Heart left ventricle (tissue), 13 donors: ENCODE results near the gene HCK.

ENCODE experiments used
- POLR2A ChIP-seq, 2 donors: fragments of 450-650 bp; IDR thresholded peaks; one replicate each; pipeline ENCODE4 v1.6.1; 2017; ENCODE audit warnings: antibody characterized with exemption in 2 of 2, mild to moderate bottlenecking in 2 of 2, moderate library complexity in 2 of 2
- TF ChIP-seq, protein P1 (sequence below), 12 donors: fragments of 200-600 bp; sonication (generic) in 4 of 12; IDR thresholded peaks; one replicate each; pipeline versions ENCODE4 v1.5.0 to v1.8.0; 2018 to 2022; ENCODE audit warnings: antibody characterized with exemption in 12 of 12, mild to moderate bottlenecking in 5 of 12
- donor health status: ischemic (EF 13 %, LVEDD 7.1; RV severe dilation, severe dysfunction).
- donor health status: DM: no; HTN: yes; CAD: no.
- donor health status: DM: no; HTN: no; CAD: no.
- donor health status: ischemic (EF 25% LVEDD 6.9; RV normal size, moderate dysfunction).
- donor health status: ischemic (EF 25% LVEDD 5.7; RV mildly dilated, moderate dysfunction).
- donor health status: ischemic (EF 35%, LVEDD 5.7; RV mildly dilated, moderate dysfunction).
- donor health status: nonischemic (EF 11% LVEDD 7.7; RV severe dilation, severe dysfunction).
- donor health status: DM: yes; HTN: yes; CAD: no.
- donor health status: PGD.
- donor health status: ischemic (EF 29% LVEDD 5.4; RV normal size, mild dysfunction).
- donor health status: nonischemic (EF 23%, LVEDD 6.1; RV moderate dilation, normal function).

- TF ChIP-seq, protein P1, sequence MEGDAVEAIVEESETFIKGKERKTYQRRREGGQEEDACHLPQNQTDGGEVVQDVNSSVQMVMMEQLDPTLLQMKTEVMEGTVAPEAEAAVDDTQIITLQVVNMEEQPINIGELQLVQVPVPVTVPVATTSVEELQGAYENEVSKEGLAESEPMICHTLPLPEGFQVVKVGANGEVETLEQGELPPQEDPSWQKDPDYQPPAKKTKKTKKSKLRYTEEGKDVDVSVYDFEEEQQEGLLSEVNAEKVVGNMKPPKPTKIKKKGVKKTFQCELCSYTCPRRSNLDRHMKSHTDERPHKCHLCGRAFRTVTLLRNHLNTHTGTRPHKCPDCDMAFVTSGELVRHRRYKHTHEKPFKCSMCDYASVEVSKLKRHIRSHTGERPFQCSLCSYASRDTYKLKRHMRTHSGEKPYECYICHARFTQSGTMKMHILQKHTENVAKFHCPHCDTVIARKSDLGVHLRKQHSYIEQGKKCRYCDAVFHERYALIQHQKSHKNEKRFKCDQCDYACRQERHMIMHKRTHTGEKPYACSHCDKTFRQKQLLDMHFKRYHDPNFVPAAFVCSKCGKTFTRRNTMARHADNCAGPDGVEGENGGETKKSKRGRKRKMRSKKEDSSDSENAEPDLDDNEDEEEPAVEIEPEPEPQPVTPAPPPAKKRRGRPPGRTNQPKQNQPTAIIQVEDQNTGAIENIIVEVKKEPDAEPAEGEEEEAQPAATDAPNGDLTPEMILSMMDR (IDR thresholded peaks at IDR 0.05), result no peak
- no peak for TF ChIP-seq POLR2A (IDR thresholded peaks at IDR 0.05)
Observed at GRCh38 chr20:32033316-32033715, 18.7 kb upstream of the HCK start.
